Measurements from ENCODE around the gene PCBP3. TPM values are rescaled to one million over a fixed set of nuclear protein-coding genes. Genes with fewer than 3 reads are reported as not detected.

The PCBP3 gene
- total and polyA plus RNA-seq, 2 of the 8 experiments (the other 6 are each of a cell fraction or from before 2014, with no cell fraction given), result 3.5 to 6.3 TPM

GRCh38 chr21:45756669-45757068 lies 113.1 kb downstream of the PCBP3 start:
- Histone ChIP-seq H2BK5ac (ENCODE audit: low read depth, low read length) (no peak overlapping the region), H3K4me3 (ENCODE audit: extremely low read depth in 1 of 4, insufficient read depth in 2 of 4, low read depth in 3 of 4, low read length in 4 of 4) (no peak overlapping the region), H3K9me3 (ENCODE audit: insufficient read depth in 2 of 2, low read depth in 1 of 2, low read length in 1 of 2) (no peaks in the 10 kb centered on the region), H3K79me1 (ENCODE audit: low read depth, low read length) (no peaks in the 10 kb centered on the region), H2BK120ac (replicated peaks; ENCODE audit: low read depth, low read length) (no peak overlapping the region), H2AK5ac (ENCODE audit: low read depth, low read length) (no peak overlapping the region), H4K5ac (ENCODE audit: insufficient read length, low read depth, low read length) (no peak overlapping the region), H3K23me2 (ENCODE audit: low read depth, low read length) (no peaks in the 10 kb centered on the region), H4K91ac (replicated peaks; ENCODE audit: insufficient read length, low read length) (no peak overlapping the region), H3K27ac (ENCODE audit: low read depth, low read length) (no peak overlapping the region), H3K56ac (replicated peaks; ENCODE audit: insufficient read length, low read depth, low read length) (no peak overlapping the region), H3K18ac (ENCODE audit: extremely low read depth, low read length) (no peak overlapping the region), H3K14ac (ENCODE audit: insufficient read length) (no peak overlapping the region), H3K36me3 (ENCODE audit: control insufficient read depth in 2 of 4, insufficient read depth in 4 of 4, low read length in 3 of 4) (no peaks in the 10 kb centered on the region), H3K79me2 (ENCODE audit: control insufficient read depth in 1 of 2, insufficient read depth in 2 of 2, low read length in 2 of 2) (no peaks in the 10 kb centered on the region), H3K4me2 (ENCODE audit: insufficient read depth in 1 of 2, low read depth in 2 of 2, low read length in 2 of 2) (no peak overlapping the region), H3K4ac (replicated peaks; ENCODE audit: insufficient read length, low read depth, low read length) (no peak overlapping the region), H3K4me1 (replicated peaks in 1 of 4; ENCODE audit: control insufficient read depth in 3 of 4, insufficient read depth in 4 of 4, low read length in 3 of 4) (no peaks in the 10 kb centered on the region), H4K8ac (ENCODE audit: extremely low read depth, insufficient read depth, low read length) (no peak overlapping the region), H2BK15ac (ENCODE audit: low read length) (no peak overlapping the region), H2AFZ (ENCODE audit: low read length) (no peak overlapping the region), H3K23ac (ENCODE audit: insufficient read length) (no peak overlapping the region), H2BK12ac (ENCODE audit: low read depth, low read length) (no peak overlapping the region), H3K27me3 (replicated peaks in 1 of 4; ENCODE audit: control insufficient read depth in 3 of 4, extremely low read depth in 1 of 4, insufficient read depth in 3 of 4, low read length in 3 of 4) (no peaks in the 10 kb centered on the region), H2BK20ac (ENCODE audit: low read length) (no peak overlapping the region), H4K20me1 (replicated peaks in 1 of 2; ENCODE audit: control insufficient read depth in 1 of 2, insufficient read depth in 2 of 2, low read length in 2 of 2) (no peaks in the 10 kb centered on the region), H3K9ac (replicated peaks in 1 of 4; ENCODE audit: extremely low read depth in 1 of 4, low read depth in 3 of 4, low read length in 3 of 4) (no peak overlapping the region)
- no peak for TF ChIP-seq E2F6 (IDR thresholded peaks at IDR 0.05)
- TF ChIP-seq CBX8 (IDR thresholded peaks at IDR 0.05; ENCODE audit: borderline replicate concordance, low read depth, low read length), result no peak
- TF ChIP-seq RNF2 (IDR thresholded peaks at IDR 0.05; ENCODE audit: borderline replicate concordance, low read depth, low read length, missing control alignments, poor library complexity, severe bottlenecking), result no peak
- no peak for TF ChIP-seq CHD2 (IDR thresholded peaks at IDR 0.05; ENCODE audit: low read length)
- no peak for TF ChIP-seq HDAC6 (IDR thresholded peaks at IDR 0.05; ENCODE audit: low read depth, low read length)
- DNase-seq (ENCODE audit: low read depth in 1 of 2, low spot score in 2 of 2) (no peak), FAIRE-seq (no peak)
- CTCF ChIA-PET (ENCODE audit: partially characterized antibody), result interaction anchor here (1.5 kb wide), 1 partner anchor 10 kb away, joined by 3 read pairs; no protein-coding TSS in a partner anchor
- 95% methylated on average over 2 of the region's 2 CpGs; no CpG with 5 or more reads in 1 of the 2 experiments for WGBS, 2 experiments (ENCODE audit: extremely low coverage in 1 of 2, insufficient coverage in 1 of 2, insufficient read length in 1 of 2, insufficient replicate concordance in 2 of 2, low coverage in 1 of 2, low lambda C conversion rate in 2 of 2, missing lambda C conversion rate in 1 of 2)
- POLR2A ChIA-PET (ENCODE audit: partially characterized antibody), result no interaction called here
